MCF 10A (cell line): ENCODE results near the gene LDB2. TPM values are rescaled to one million over a fixed set of nuclear protein-coding genes. Genes with fewer than 3 reads are reported as not detected.

Experiments used
- BruUV-seq: library from RNA; stranded (reverse); fragments of 400-500 nt; replicated peaks from 2 replicates; lab custom pipeline; 2021; lab: Mats Ljungman, UMichigan
- CTCF ChIA-PET: fragments of 300-600 bp; sonication (Branson Sonifier 250); formaldehyde crosslinking; extraction: SDS; loops from one replicate; lab custom pipeline; 2021; ENCODE audit warnings: antibody characterized with exemption, inconsistent platforms; lab: Yijun Ruan, JAX
- POLR2A ChIA-PET: fragments of 300-600, 350-650 bp; sonication (Branson Sonifier 250); formaldehyde crosslinking; extraction: SDS; loops from one replicate; lab custom pipeline; 2020; ENCODE audit warnings: antibody characterized with exemption, inconsistent platforms; lab: Yijun Ruan, JAX
- DNase-seq: peaks from one replicate; pipeline ENCODE4 v3.0.0-alpha.2; 2018; ENCODE audit not compliant: unreplicated experiment
- H3K27ac Mint-ChIP-seq: one replicate; pipeline ENCODE4 v1.8.0; 2022; ENCODE audit warnings: mild to moderate bottlenecking, low read depth, mixed read lengths; ENCODE audit not compliant: unreplicated experiment
- H3K27me3 Mint-ChIP-seq: one replicate; pipeline ENCODE4 v1.8.0; 2022; ENCODE audit warnings: mixed read lengths; ENCODE audit not compliant: insufficient read depth, unreplicated experiment
- H3K36me3 Mint-ChIP-seq: one replicate; pipeline ENCODE4 v1.8.0; 2022; ENCODE audit warnings: mild to moderate bottlenecking, moderate library complexity, mixed read lengths; ENCODE audit not compliant: insufficient read depth, unreplicated experiment
- H3K4me1 Mint-ChIP-seq: one replicate; pipeline ENCODE4 v1.8.0; 2022; ENCODE audit warnings: mixed read lengths; ENCODE audit not compliant: insufficient read depth, unreplicated experiment
- H3K4me3 Mint-ChIP-seq: one replicate; pipeline ENCODE4 v1.8.0; 2022; ENCODE audit warnings: mild to moderate bottlenecking, moderate library complexity, mixed read lengths; ENCODE audit not compliant: unreplicated experiment
- H3K9me3 Mint-ChIP-seq: one replicate; pipeline ENCODE4 v1.8.0; 2022; ENCODE audit warnings: mixed read lengths; ENCODE audit not compliant: unreplicated experiment
- intact Hi-C: fragments of 100-400 bp; cut with micrococcal nuclease; formaldehyde crosslinking; loops from 2 replicates; pipeline ENCODE4 v1.14.1; 2022
- total RNA-seq: library from RNA; stranded (reverse); gene quantifications from 2 replicates; pipeline ENCODE4 v1.2.3, GENCODE V29; 2022
- TF ChIP-seq, protein P1 (sequence below): fragments of 200-600 bp; IDR thresholded peaks from one replicate; pipeline ENCODE4 v1.8.0; 2022; ENCODE audit warnings: antibody characterized with exemption, mild to moderate bottlenecking; ENCODE audit not compliant: unreplicated experiment

The LDB2 gene
- total RNA-seq, 1 experiment from 2014 or later: not detected

DNA sequence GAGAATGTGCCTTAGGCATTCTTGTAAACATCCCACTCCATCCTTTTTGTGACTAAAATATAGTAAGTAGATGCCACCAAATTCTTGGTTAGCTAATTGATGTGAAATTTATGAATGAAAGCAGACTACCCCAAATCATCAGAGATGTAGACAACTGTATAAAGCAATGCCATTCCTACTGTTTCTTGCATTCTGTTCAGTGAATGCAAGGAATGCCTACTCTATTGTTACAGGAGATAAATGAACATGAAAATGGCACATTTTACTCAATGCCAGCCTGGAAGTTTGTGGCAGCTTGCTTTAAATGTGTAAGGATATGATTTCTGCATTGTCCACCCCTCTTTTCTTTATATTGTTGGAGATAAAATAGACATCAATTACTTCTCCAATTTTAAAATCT lies 317.9 kb downstream of the LDB2 start:
- intact Hi-C loops: no loop called here
- DNase-seq: no peak
- H3K4me1 Mint-ChIP-seq: peaks cover 13% of the 10 kb centered on the region
- CTCF ChIA-PET: interaction anchor here (0.6 to 0.7 kb wide), 3 partner anchors 11 to 744 kb away, joined by 3 to 5 read pairs (median 4); no protein-coding TSS in a partner anchor
- POLR2A ChIA-PET: interaction anchor here (1.0 kb wide), 1 partner anchor 15 kb away, joined by 3 read pairs; no protein-coding TSS in a partner anchor
- H3K36me3 Mint-ChIP-seq: no peaks in the 10 kb centered on the region
- H3K27me3 Mint-ChIP-seq: peaks cover 79% of the 10 kb centered on the region
- no peak overlapping the region for H3K4me3 Mint-ChIP-seq
- TF ChIP-seq, protein P1, sequence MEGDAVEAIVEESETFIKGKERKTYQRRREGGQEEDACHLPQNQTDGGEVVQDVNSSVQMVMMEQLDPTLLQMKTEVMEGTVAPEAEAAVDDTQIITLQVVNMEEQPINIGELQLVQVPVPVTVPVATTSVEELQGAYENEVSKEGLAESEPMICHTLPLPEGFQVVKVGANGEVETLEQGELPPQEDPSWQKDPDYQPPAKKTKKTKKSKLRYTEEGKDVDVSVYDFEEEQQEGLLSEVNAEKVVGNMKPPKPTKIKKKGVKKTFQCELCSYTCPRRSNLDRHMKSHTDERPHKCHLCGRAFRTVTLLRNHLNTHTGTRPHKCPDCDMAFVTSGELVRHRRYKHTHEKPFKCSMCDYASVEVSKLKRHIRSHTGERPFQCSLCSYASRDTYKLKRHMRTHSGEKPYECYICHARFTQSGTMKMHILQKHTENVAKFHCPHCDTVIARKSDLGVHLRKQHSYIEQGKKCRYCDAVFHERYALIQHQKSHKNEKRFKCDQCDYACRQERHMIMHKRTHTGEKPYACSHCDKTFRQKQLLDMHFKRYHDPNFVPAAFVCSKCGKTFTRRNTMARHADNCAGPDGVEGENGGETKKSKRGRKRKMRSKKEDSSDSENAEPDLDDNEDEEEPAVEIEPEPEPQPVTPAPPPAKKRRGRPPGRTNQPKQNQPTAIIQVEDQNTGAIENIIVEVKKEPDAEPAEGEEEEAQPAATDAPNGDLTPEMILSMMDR: no peak
- no peak overlapping the region for H3K27ac Mint-ChIP-seq
- BruUV-seq: no TSS peak
- H3K9me3 Mint-ChIP-seq: no peaks in the 10 kb centered on the region

DNA sequence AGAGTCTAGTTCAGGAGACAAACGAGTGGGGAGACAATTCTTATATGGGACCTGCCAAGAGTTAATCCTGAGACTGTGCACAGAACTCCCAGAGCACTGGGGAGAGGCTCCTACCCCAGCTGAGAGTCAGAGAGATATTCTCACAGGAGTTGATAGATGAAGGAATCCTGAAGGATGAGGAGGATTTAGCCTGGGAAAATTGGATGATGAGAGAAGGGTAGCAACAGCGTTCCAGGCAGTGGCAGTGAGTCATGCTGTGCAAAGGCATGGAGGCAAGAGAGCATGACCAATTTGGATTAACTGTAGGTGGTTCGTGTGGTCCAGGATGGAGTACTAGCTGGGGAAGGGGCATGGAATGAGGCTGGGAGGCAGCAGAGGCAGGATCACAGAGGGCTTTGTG lies 318.6 kb downstream of the LDB2 start:
- Mint-ChIP-seq H3K27me3 (peaks cover 80% of the 10 kb centered on the region), H3K4me3 (no peak overlapping the region), H3K9me3 (no peaks in the 10 kb centered on the region), H3K27ac (no peak overlapping the region), H3K36me3 (no peaks in the 10 kb centered on the region), H3K4me1 (peaks cover 13% of the 10 kb centered on the region)
- TF ChIP-seq, protein P1: no peak
- POLR2A ChIA-PET: no interaction called here
- CTCF ChIA-PET: no interaction called here
- peak; percentile 24 for DNase-seq
- intact Hi-C loops: no loop called here
- BruUV-seq: no TSS peak

DNA sequence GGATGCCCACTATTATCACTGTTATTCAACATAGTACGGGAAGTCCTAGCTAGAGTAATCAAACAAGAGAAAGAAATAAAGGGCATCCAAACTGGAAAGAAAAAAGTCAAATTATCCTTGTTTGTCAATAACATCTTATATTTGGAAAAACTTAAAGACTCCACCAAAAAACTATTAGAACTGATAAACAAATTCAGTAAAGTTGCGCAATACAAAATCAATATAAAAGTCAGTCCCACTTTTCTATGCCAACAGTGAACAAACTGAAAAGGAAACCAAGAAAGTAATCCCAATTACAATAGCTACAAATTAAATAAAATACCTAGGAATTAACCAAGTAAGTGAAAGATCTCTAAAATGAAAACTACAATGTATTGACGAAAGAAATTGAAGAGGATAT lies 321.3 kb downstream of the LDB2 start:
- H3K27ac Mint-ChIP-seq: no peak overlapping the region
- no peaks in the 10 kb centered on the region for H3K36me3 Mint-ChIP-seq
- no peak overlapping the region for H3K4me3 Mint-ChIP-seq
- no peaks in the 10 kb centered on the region for H3K9me3 Mint-ChIP-seq
- intact Hi-C loops: no loop called here
- peaks cover 22% of the 10 kb centered on the region for H3K4me1 Mint-ChIP-seq
- no peak for DNase-seq
- TF ChIP-seq, protein P1: no peak
- peaks cover 67% of the 10 kb centered on the region for H3K27me3 Mint-ChIP-seq
- ChIA-PET POLR2A (interaction anchor here (0.5 kb wide), 1 partner anchor 95 kb away, joined by 3 read pairs; no protein-coding TSS in a partner anchor), CTCF (no interaction called here)
- no TSS peak for BruUV-seq

DNA sequence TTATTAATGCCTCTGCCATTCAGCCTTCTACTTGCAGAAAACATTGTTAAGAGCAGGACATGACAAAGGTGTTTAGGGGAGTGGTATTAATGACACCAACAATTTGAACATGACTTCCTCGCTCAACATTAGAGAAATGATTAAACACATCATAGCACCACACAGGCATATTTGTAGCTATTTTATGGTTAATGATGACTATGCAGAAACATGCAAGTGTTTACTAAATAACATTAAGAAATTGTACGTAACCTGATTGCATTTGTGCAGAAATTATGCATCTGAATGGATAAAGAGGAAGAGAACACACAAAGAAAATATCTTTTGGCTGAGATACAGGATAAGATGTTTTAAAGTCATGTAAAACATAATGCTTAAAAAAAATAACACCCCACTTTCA lies 323.5 kb downstream of the LDB2 start:
- TF ChIP-seq, protein P1: no peak
- ChIA-PET CTCF (interaction anchor here (1.0 kb wide), 1 partner anchor 58 kb away, joined by 4 read pairs; no protein-coding TSS in a partner anchor), POLR2A (interaction anchor here (1.0 kb wide), 1 partner anchor 8 kb away, joined by 3 read pairs; no protein-coding TSS in a partner anchor)
- H3K36me3 Mint-ChIP-seq: no peaks in the 10 kb centered on the region
- peaks cover 45% of the 10 kb centered on the region for H3K27me3 Mint-ChIP-seq
- no peaks in the 10 kb centered on the region for H3K9me3 Mint-ChIP-seq
- no peak for DNase-seq
- intact Hi-C loops: no loop called here
- H3K4me1 Mint-ChIP-seq: peaks cover 15% of the 10 kb centered on the region
- H3K27ac Mint-ChIP-seq: no peak overlapping the region
- BruUV-seq: no TSS peak
- H3K4me3 Mint-ChIP-seq: no peak overlapping the region
